A549 (cell line): ENCODE results near the gene PI4KB. TPM values are rescaled to one million over a fixed set of nuclear protein-coding genes. Genes with fewer than 3 reads are reported as not detected.

Experiments
- ATAC-seq, 2 experiments: fragments of 200-7000 bp in 1 of 2; fragments of >200 bp in 1 of 2; cut with Nextera tagmentation in 1 of 2; cut with Tn5 transposase in 1 of 2; 3 replicates each; pipeline versions ENCODE4 v1.8.0 to v1.9.1; 2018 to 2020; ENCODE audit warnings: mild to moderate bottlenecking in 1 of 2, moderate library complexity in 1 of 2
- CTCF ChIA-PET: fragments of 300-600 bp; sonication (Branson Sonifier 250); formaldehyde crosslinking; extraction: SDS; loops from one replicate; lab custom pipeline; 2021; ENCODE audit warnings: antibody characterized with exemption, inconsistent platforms; lab: Yijun Ruan, JAX
- POLR2A ChIA-PET: fragments of 350-600 bp; formaldehyde crosslinking; extraction: SDS; loops from one replicate; lab custom pipeline; 2021; ENCODE audit warnings: antibody characterized with exemption, inconsistent platforms; lab: Yijun Ruan, JAX
- DNase-seq, 2 experiments: peaks; one replicate each; pipeline versions ENCODE4 v3.0.0 to v3.0.0-alpha.2; 2011 to 2016; ENCODE audit warnings: low read depth in 1 of 2, low spot score in 1 of 2
- FAIRE-seq: peaks from 2 replicates; lab custom pipeline; 2011; peaks lifted over from hg19 to GRCh38; lab: Jason Lieb, UNC
- H3K27ac ChIP-seq, 2 experiments: fragments of >200 bp; sonication (Bioruptor Twin); formaldehyde crosslinking; 3 replicates each; pipeline ENCODE4 v1.5.1; 2016 to 2017
- H3K4me1 ChIP-seq: fragments of >200 bp; sonication (Bioruptor Twin); formaldehyde crosslinking; 3 replicates; pipeline ENCODE4 v1.6.1; 2016
- H3K4me2 ChIP-seq: fragments of >200 bp; sonication (Bioruptor Twin); formaldehyde crosslinking; 3 replicates; pipeline ENCODE4 v1.6.1; 2016
- H3K4me3 ChIP-seq: fragments of >200 bp; sonication (Bioruptor Twin); formaldehyde crosslinking; 3 replicates; pipeline ENCODE4 v1.5.1; 2016
- H3K9me3 ChIP-seq: fragments of >200 bp; sonication (Bioruptor Twin); formaldehyde crosslinking; 3 replicates; pipeline ENCODE4 v1.6.1; 2016
- ATOH8 ChIP-seq: fragments of 250-450 bp; sonication (Bioruptor Pico); IDR thresholded peaks from 2 replicates; pipeline ENCODE4 v1.5.0; 2020; ENCODE audit warnings: low read depth, mild to moderate bottlenecking, moderate library complexity
- BCL3 ChIP-seq: fragments of >200 bp; sonication (Bioruptor Twin); formaldehyde crosslinking; IDR thresholded peaks from 3 replicates; pipeline ENCODE4 v1.6.1; 2016
- CBX2 ChIP-seq: fragments of 200-600 bp; sonication (generic); IDR thresholded peaks from 2 replicates; pipeline ENCODE4 v1.6.1; 2016; ENCODE audit warnings: low read depth, mild to moderate bottlenecking, borderline replicate concordance
- CHD4 ChIP-seq: fragments of 200-600 bp; sonication (generic); IDR thresholded peaks from 2 replicates; pipeline ENCODE4 v1.6.1; 2016; ENCODE audit warnings: antibody characterized with exemption, mild to moderate bottlenecking, borderline replicate concordance
- CTCF ChIP-seq: fragments of >200 bp; sonication (Bioruptor Twin); formaldehyde crosslinking; IDR thresholded peaks from 3 replicates; pipeline ENCODE4 v1.5.1; 2016
- EHMT2 ChIP-seq: fragments of 200-600 bp; sonication (generic); IDR thresholded peaks from 2 replicates; pipeline ENCODE4 v1.6.1; 2016; ENCODE audit warnings: antibody characterized with exemption, low read depth, mild to moderate bottlenecking, moderate library complexity
- ESRRA ChIP-seq: fragments of 150-350 bp; IDR thresholded peaks from 2 replicates; pipeline ENCODE4 v1.6.1; 2014; ENCODE audit warnings: mild to moderate bottlenecking, low read length, borderline replicate concordance
- FOSB ChIP-seq: fragments of 250-450 bp; sonication (Bioruptor Pico); IDR thresholded peaks from 2 replicates; pipeline ENCODE4 v1.5.0; 2020; ENCODE audit warnings: mild to moderate bottlenecking, moderate library complexity
- FOSL2 ChIP-seq, 2 experiments: fragments of 450-650 bp in 1 of 2; fragments of >200 bp in 1 of 2; sonication (Bioruptor Twin) in 1 of 2; formaldehyde crosslinking; IDR thresholded peaks; 2 replicates each; pipeline versions ENCODE4 v1.5.0 to v1.6.1; 2016 to 2020; ENCODE audit warnings: mild to moderate bottlenecking in 1 of 2, moderate library complexity in 1 of 2
- GATA3 ChIP-seq: IDR thresholded peaks from 2 replicates; pipeline ENCODE4 v1.6.1; 2012; ENCODE audit warnings: borderline replicate concordance
- HEYL ChIP-seq: fragments of 250-450 bp; sonication (Bioruptor Pico); IDR thresholded peaks from 2 replicates; pipeline ENCODE4 v1.8.0; 2021; ENCODE audit warnings: mild to moderate bottlenecking, moderate library complexity
- HMGXB4 ChIP-seq: fragments of 250-450 bp; sonication (Bioruptor Pico); IDR thresholded peaks from 2 replicates; pipeline ENCODE4 v1.5.0; 2021; ENCODE audit warnings: mild to moderate bottlenecking, moderate library complexity, borderline replicate concordance
- HOXA7 ChIP-seq: fragments of 250-450 bp; sonication (Bioruptor Pico); IDR thresholded peaks from 2 replicates; pipeline ENCODE4 v1.5.0; 2020; ENCODE audit warnings: mild to moderate bottlenecking, moderate library complexity
- HOXB13 ChIP-seq: fragments of 250-450 bp; sonication (Bioruptor Pico); IDR thresholded peaks from 2 replicates; pipeline ENCODE4 v1.5.0; 2020; ENCODE audit warnings: low read depth, mild to moderate bottlenecking, moderate library complexity
- JUN ChIP-seq, 2 experiments: fragments of >200 bp; sonication (Bioruptor Twin); formaldehyde crosslinking; IDR thresholded peaks; 2 replicates in 1 of 2; 3 replicates in 1 of 2; pipeline ENCODE4 v1.6.1; 2016 to 2017
- JUNB ChIP-seq: fragments of >200 bp; sonication (Bioruptor Twin); formaldehyde crosslinking; IDR thresholded peaks from 2 replicates; pipeline ENCODE4 v1.6.1; 2016
- MAFK ChIP-seq: fragments of 450-650 bp; IDR thresholded peaks from 2 replicates; pipeline ENCODE4 v1.6.1; 2014; ENCODE audit not compliant: partially characterized antibody
- MAX ChIP-seq: IDR thresholded peaks from 2 replicates; pipeline ENCODE4 v1.6.1; 2012
- MAZ ChIP-seq: fragments of 150-350 bp; IDR thresholded peaks from 2 replicates; pipeline ENCODE4 v1.6.1; 2014; ENCODE audit warnings: antibody characterized with exemption, low read depth, low read length, borderline replicate concordance
- MYC ChIP-seq: IDR thresholded peaks from 2 replicates; pipeline ENCODE4 v1.6.1; 2012; ENCODE audit warnings: mild to moderate bottlenecking, inconsistent platforms, low read length, improper control_type of control experiment, borderline replicate concordance
- NFE2L2 ChIP-seq: fragments of 150-350 bp; conservative IDR thresholded peaks from 2 replicates; pipeline ENCODE4 v1.6.1; 2014; ENCODE audit warnings: low read length
- NPAS2 ChIP-seq: fragments of 250-450 bp; sonication (Bioruptor Pico); IDR thresholded peaks from 2 replicates; pipeline ENCODE4 v1.8.0; 2022; ENCODE audit warnings: mild to moderate bottlenecking, moderate library complexity, borderline replicate concordance
- NR3C1 ChIP-seq: fragments of >200 bp; sonication (Bioruptor Twin); formaldehyde crosslinking; IDR thresholded peaks from 3 replicates; pipeline ENCODE4 v1.6.1; 2017
- POLR2A ChIP-seq: IDR thresholded peaks from 2 replicates; pipeline ENCODE4 v1.6.1; 2012; ENCODE audit warnings: mild to moderate bottlenecking, low read length
- POLR2AphosphoS2 ChIP-seq: conservative IDR thresholded peaks from 2 replicates; pipeline ENCODE4 v1.6.1; 2012; ENCODE audit warnings: low read length, improper control_type of control experiment, inconsistent platforms
- RCOR1 ChIP-seq: fragments of 150-350 bp; IDR thresholded peaks from 2 replicates; pipeline ENCODE4 v1.6.1; 2014; ENCODE audit warnings: antibody characterized with exemption, low read length, low read depth
- TP53 ChIP-seq: fragments of 250-450 bp; sonication (Bioruptor Pico); IDR thresholded peaks from 2 replicates; pipeline ENCODE4 v1.5.0; 2021; ENCODE audit warnings: mild to moderate bottlenecking, moderate library complexity
- USF2 ChIP-seq: fragments of 450-650 bp; IDR thresholded peaks from 2 replicates; pipeline ENCODE4 v1.6.1; 2014; ENCODE audit warnings: antibody characterized with exemption
- ZFP36 ChIP-seq: fragments of 450-650 bp; IDR thresholded peaks from 2 replicates; pipeline ENCODE4 v1.6.1; 2014; ENCODE audit warnings: borderline replicate concordance; ENCODE audit not compliant: partially characterized antibody
- ZNF302 ChIP-seq: fragments of 250-450 bp; sonication (Bioruptor Pico); IDR thresholded peaks from 2 replicates; pipeline ENCODE4 v1.9.0; 2021; ENCODE audit warnings: inconsistent platforms, mild to moderate bottlenecking, moderate library complexity
- WGBS: methylation state at CpG from one replicate; pipeline ENCODE4 v1.1.6; 2017; ENCODE audit errors: missing lambda C conversion rate; 5-methylcytosine and 5-hydroxymethylcytosine counted together
- polyA plus RNA-seq, 4 experiments: library from polyadenylated mRNA; depleted of rRNA in 3 of 4; stranded (reverse); fragments of >200 nt; fragmentation: RNase III in 1 of 4; extraction: RNeasy Plus Mini Kit Qiagen cat#74134 plus additional on column Dnase treatment in 1 of 4; gene quantifications; 2 replicates in 3 of 4; 3 replicates in 1 of 4; pipeline ENCODE4 v1.2.3, GENCODE V29; 2011 to 2017

Gene PI4KB
- polyA plus RNA-seq, 2 of the 4 experiments (the other 2 are of a cell fraction) = 26.8 to 34.4 TPM

GRCh38 chr1:151346082-151346768 lies 19.0 kb upstream of the PI4KB start:
- CTCF ChIA-PET = interaction anchor here (1.3 to 11.2 kb wide), 2 partner anchors 34 to 490 kb away, joined by 4 to 831 read pairs; partner anchors contain the start of gene PI4KB
- H3K9me3 ChIP-seq = no peaks in the 10 kb centered on the region
- FAIRE-seq = no peak
- POLR2A ChIA-PET = interaction anchor here (2.0 kb wide), 1 partner anchor 53 kb away, joined by 9 read pairs; the partner anchor contains the start of gene PSMB4
- ATAC-seq = no peak
- DNase-seq = no peak
- H3K4me2 ChIP-seq = peak overlapping the region; percentile 93
- TF ChIP-seq CHD4 (no peak), BCL3 (no peak), POLR2AphosphoS2 (no peak), MAX (no peak), ZFP36 (no peak), FOSB (CRISPR knock-in tag) (no peak), MAZ (no peak), ATOH8 (CRISPR knock-in tag) (no peak), NFE2L2 (no peak), JUN (IDR thresholded peaks at IDR 0.05) (no peak), JUNB (no peak)
- H3K4me3 ChIP-seq = peak overlapping the region; percentile 65
- peak overlapping the region; percentile 89 to 91 for H3K27ac ChIP-seq
- 58% methylated on average over 7 of the region's 7 CpGs for WGBS
- H3K4me1 ChIP-seq = peaks cover 16% of the 10 kb centered on the region

GRCh38 chr1:151344291-151344690 lies 17.1 kb upstream of the PI4KB start:
- Histone ChIP-seq H3K4me2 (no peak overlapping the region), H3K9me3 (no peaks in the 10 kb centered on the region), H3K4me1 (peaks cover 19% of the 10 kb centered on the region), H3K27ac (no peak overlapping the region), H3K4me3 (no peak overlapping the region)
- DNase-seq = no peak
- no peak for FAIRE-seq
- ATAC-seq = no peak
- TF ChIP-seq NPAS2 (CRISPR knock-in tag) = no peak
- no peak for TF ChIP-seq ZNF302 (CRISPR knock-in tag)
- TF ChIP-seq BCL3 = no peak
- no peak for TF ChIP-seq HEYL
- no peak for TF ChIP-seq HOXA7 (CRISPR knock-in tag)
- TF ChIP-seq USF2 = no peak
- TF ChIP-seq HOXB13 = no peak
- TF ChIP-seq EHMT2 = no peak
- TF ChIP-seq MAFK = no peak
- no peak for TF ChIP-seq MYC
- TF ChIP-seq RCOR1 = no peak
- no peak for TF ChIP-seq NR3C1
- no peak for TF ChIP-seq GATA3
- no peak for TF ChIP-seq FOSL2 (IDR thresholded peaks at IDR 0.05)
- no peak for TF ChIP-seq FOSL2 (CRISPR knock-in tag; IDR thresholded peaks at IDR 0.05)
- no peak for TF ChIP-seq HMGXB4 (CRISPR knock-in tag)
- TF ChIP-seq CBX2 = no peak
- TF ChIP-seq TP53 (CRISPR knock-in tag) = no peak
- TF ChIP-seq ESRRA = no peak
- no peak for TF ChIP-seq POLR2A
- TF ChIP-seq CTCF = no peak
- 93% methylated on average over 6 of the region's 6 CpGs for WGBS
- POLR2A ChIA-PET = no interaction called here
- CTCF ChIA-PET = interaction anchor here (1.0 to 11.2 kb wide), 4 partner anchors 11 to 149 kb away, joined by 3 to 831 read pairs (median 56); partner anchors contain the start of gene PI4KB
